ENCODE measurements around the gene PIK3C3.
"Not testable (repeated sequence)": the region's sequence is repeated elsewhere in the genome, so short reads cannot be mapped to it uniquely, and the experiment has no call there.

Gene PIK3C3

GRCh38 chr18:42047721-42048120 is 92.7 kb downstream of the PIK3C3 start:
- DNase-seq (ENCODE audit: insufficient read length, low spot score): no peak
- FAIRE-seq: peak; percentile 82
- TF ChIP-seq CTCF (IDR thresholded peaks at IDR 0.05; ENCODE audit: insufficient read depth, missing control alignments): no peak

- FAIRE-seq: peak; percentile 55
- no peak for TF ChIP-seq CTCF (IDR thresholded peaks at IDR 0.05; ENCODE audit: insufficient read depth, missing control alignments)
- DNase-seq (ENCODE audit: insufficient read length, low spot score): no peak
Measured at GRCh38 chr18:42048158-42048557, 93.1 kb downstream of the PIK3C3 start.

GRCh38 chr18:42049536-42049935 is 94.5 kb downstream of the PIK3C3 start:
- FAIRE-seq: not testable (repeated sequence)

GRCh38 chr18:42051411-42051810 is 96.4 kb downstream of the PIK3C3 start:
- peak; percentile 63 for FAIRE-seq
- no peak for DNase-seq (ENCODE audit: insufficient read length, low spot score)
- TF ChIP-seq CTCF (IDR thresholded peaks at IDR 0.05; ENCODE audit: insufficient read depth, missing control alignments): no peak

More at GRCh38 chr18:42049536-42049935, 94.5 kb downstream of the PIK3C3 start:
- DNase-seq (ENCODE audit: insufficient read length, low spot score): not testable (repeated sequence)

- DNase-seq (ENCODE audit: insufficient read length, low spot score) (no peak), FAIRE-seq (peak; percentile 92)
- peak; percentile 40 for TF ChIP-seq CTCF (IDR thresholded peaks at IDR 0.05; ENCODE audit: insufficient read depth, missing control alignments)
Measured at GRCh38 chr18:42052122-42052708, 97.2 kb downstream of the PIK3C3 start.

- peak; percentile 90 for TF ChIP-seq CTCF (IDR thresholded peaks at IDR 0.05; ENCODE audit: insufficient read depth, missing control alignments)
- FAIRE-seq (peak; percentile 99), DNase-seq (ENCODE audit: insufficient read length, low spot score) (no peak)
Measured at GRCh38 chr18:42053188-42053781, 98.3 kb downstream of the PIK3C3 start.

- DNase-seq (ENCODE audit: insufficient read length, low spot score) (no peak), FAIRE-seq (peak; percentile 48)
- no peak for TF ChIP-seq CTCF (IDR thresholded peaks at IDR 0.05; ENCODE audit: insufficient read depth, missing control alignments)
Measured at GRCh38 chr18:42064109-42064508, 109.1 kb downstream of the PIK3C3 start.
